ENCODE results near the gene ASB13.

DNA sequence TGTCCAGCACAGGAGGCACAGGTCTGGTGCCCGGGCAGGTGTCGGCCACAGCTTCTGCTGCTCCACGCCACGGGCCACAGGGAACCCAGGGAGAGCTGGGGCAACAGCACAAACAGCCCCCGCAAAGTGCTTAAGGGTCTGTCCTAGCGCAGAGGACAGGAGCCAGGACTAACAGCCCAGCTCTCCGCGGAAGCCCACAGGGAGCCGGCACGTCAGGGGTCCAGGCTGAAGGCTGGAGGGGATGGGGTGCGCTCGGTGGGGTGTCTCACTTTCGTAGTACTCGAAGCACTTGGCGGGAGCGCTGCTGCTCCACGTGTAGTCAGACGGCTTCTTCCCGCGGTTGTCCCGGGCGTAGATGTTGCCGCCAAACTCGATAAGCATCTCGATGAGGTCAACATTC is 24.9 kb downstream of the ASB13 start:
- TF ChIP-seq GATA3 (IDR thresholded peaks at IDR 0.05; ENCODE audit: low read depth, low read length): no peak
- TF ChIP-seq GATA2 (IDR thresholded peaks at IDR 0.05; ENCODE audit: low read depth, low read length): no peak
